ENCODE results near the gene PHACTR3.

The PHACTR3 gene

GRCh38 chr20:59623583-59623982 lies 19.2 kb downstream of the PHACTR3 start:
- no peak for DNase-seq

- DNase-seq = no peak
Measured at GRCh38 chr20:59624401-59624800, 20.1 kb downstream of the PHACTR3 start.

- no peak for DNase-seq
Measured at GRCh38 chr20:59625214-59625922, 21.0 kb downstream of the PHACTR3 start.

- no peak for DNase-seq
Measured at GRCh38 chr20:59627298-59627697, 23.0 kb downstream of the PHACTR3 start.

- DNase-seq = no peak
Measured at GRCh38 chr20:59628171-59628570, 23.8 kb downstream of the PHACTR3 start.

GRCh38 chr20:59629141-59630045 lies 25.1 kb downstream of the PHACTR3 start:
- DNase-seq = no peak

GRCh38 chr20:59630526-59630925 lies 26.2 kb downstream of the PHACTR3 start:
- DNase-seq = no peak

- no peak for DNase-seq
Measured at GRCh38 chr20:59631751-59632540, 27.6 kb downstream of the PHACTR3 start.

- no peak for DNase-seq
Measured at GRCh38 chr20:59632541-59633113, 28.3 kb downstream of the PHACTR3 start.

- DNase-seq = no peak
Measured at GRCh38 chr20:59633656-59634251, 29.4 kb downstream of the PHACTR3 start.

GRCh38 chr20:59634435-59635005 lies 30.2 kb downstream of the PHACTR3 start:
- no peak for DNase-seq

GRCh38 chr20:59636766-59637370 lies 32.5 kb downstream of the PHACTR3 start:
- DNase-seq = no peak

- no peak for DNase-seq
Measured at GRCh38 chr20:59640267-59640666, 35.9 kb downstream of the PHACTR3 start.

- DNase-seq = no peak
Measured at GRCh38 chr20:59643615-59644061, 39.3 kb downstream of the PHACTR3 start.

GRCh38 chr20:59644371-59644939 lies 40.1 kb downstream of the PHACTR3 start:
- DNase-seq = no peak

- DNase-seq = no peak
Measured at GRCh38 chr20:59645271-59645670, 40.9 kb downstream of the PHACTR3 start.

GRCh38 chr20:59645761-59646171 lies 41.4 kb downstream of the PHACTR3 start:
- peak; percentile 16 for DNase-seq

- DNase-seq = no peak
Measured at GRCh38 chr20:59646487-59646886, 42.1 kb downstream of the PHACTR3 start.

- DNase-seq = no peak
Measured at GRCh38 chr20:59647271-59647670, 42.9 kb downstream of the PHACTR3 start.

- no peak for DNase-seq
Measured at GRCh38 chr20:59648466-59649070, 44.2 kb downstream of the PHACTR3 start.

GRCh38 chr20:59650418-59650817 lies 46.1 kb downstream of the PHACTR3 start:
- no peak for DNase-seq
